Endometrial microvascular endothelial cells (primary cell): ENCODE results near the gene PCBP3. TPM values are rescaled to one million over a fixed set of nuclear protein-coding genes. Genes with fewer than 3 reads are reported as not detected.

Experiments used
- in situ Hi-C: cut with HindIII; loops from 2 replicates; pipeline ENCODE4 v1.10.0; 2017; ENCODE audit warnings: low sequenced_read_pairs, low pct_unique_long_range_greater_than_20kb; ENCODE audit errors: inconsistent ontology term
- total RNA-seq: library from RNA; depleted of rRNA; stranded (reverse); fragments of >200 nt; gene quantifications from one replicate; pipeline ENCODE4 v1.2.3, GENCODE V29; 2015; ENCODE audit errors: inconsistent ontology term

The PCBP3 gene
- total RNA-seq, 1 donor from 2014 or later, result not detected

DNA sequence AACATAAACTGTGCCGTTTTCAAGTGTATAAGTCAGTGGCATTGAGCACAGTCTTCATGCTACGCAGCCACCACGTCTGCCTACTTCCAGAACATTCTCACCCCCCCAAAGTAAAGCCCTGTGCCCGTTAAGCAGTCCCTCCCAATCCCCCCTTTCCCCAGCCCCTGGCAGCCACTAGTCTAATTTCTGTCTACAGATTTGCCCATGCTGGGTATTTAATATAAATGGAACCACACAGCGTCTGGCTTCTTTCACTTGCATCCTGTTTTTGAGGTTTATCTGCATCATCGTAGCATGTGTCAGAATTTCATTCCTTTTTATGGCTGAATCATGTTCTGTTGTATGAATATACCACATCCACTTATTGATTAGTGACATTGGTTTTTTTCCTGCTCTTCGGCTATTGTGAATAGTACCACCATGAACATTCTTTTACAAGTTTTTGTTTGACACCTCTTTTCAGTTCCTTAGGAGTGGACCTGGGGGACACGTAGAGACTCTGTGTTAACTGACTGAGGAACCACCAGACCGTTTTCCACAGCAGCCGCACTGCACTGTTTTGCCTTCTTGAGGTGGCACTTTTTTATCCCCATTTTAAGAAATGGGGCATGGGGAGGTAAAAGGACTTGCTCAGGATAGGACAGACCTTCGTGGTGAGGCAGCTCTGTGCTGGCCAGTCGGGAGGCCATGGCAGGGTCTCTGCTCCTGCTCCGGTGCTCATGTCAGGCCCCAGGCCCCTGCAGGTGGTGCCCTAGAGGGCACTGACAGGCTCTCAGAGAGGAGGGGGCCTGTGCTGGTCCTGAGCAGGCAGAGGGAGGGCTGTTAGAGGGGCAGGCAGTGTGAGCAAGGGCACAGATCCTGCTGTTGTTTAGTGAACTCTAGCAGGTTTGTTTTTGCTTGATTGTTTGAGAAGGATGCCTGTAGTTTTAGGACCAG is 123.8 kb downstream of the PCBP3 start:
- in situ Hi-C loops, result no loop called here

DNA sequence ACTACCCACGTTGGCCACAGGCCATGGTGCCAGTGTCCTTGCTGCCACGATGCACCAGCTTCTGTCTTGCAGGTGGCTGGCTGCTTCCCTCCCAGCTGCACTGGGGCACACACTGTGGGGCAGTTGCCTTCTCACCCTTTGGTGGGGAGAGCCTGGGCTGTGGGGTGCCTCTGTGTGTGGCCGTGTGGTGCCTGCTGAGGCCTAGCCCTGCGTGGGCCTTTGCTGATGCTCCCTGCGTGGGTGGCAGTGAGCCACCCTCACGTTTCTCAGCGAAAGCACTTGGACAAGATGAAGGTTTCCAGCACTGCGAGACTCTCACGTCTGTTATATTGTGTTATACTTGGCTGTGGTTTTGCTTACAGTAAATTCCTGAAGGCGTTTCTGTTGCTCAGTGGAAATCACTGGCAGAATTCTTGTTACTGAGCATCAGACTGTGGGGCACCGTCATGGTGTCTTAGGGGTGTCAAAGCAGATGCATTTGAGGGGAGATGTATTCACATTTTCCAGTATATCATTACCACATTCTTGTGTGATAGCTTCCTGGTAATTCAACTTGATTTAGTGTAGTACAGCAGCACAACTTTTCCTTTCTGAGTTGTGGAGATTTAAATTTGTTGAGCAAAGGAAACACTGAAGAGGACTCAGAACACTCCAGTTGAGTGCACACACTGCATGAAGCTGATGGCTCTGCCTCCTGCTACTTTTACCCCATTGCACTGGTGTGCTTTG is 124.7 kb downstream of the PCBP3 start:
- in situ Hi-C loops, result no loop called here

DNA sequence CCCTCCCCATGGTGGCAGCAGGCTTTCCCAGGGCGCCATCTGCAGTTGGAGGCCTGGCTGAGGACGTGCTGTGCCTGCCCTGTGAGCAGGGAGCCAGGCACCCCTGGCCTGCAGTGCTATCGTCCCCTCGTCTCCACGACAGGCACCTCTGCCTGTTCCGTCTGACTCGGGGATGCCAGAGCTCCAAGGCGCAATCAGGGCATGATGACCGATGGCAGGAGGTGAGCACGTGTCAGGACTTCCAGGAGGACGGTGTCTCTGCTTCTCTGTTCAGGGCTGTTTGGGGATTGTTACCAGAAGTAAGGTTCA is 125.2 kb downstream of the PCBP3 start:
- in situ Hi-C loops, result no loop called here

DNA sequence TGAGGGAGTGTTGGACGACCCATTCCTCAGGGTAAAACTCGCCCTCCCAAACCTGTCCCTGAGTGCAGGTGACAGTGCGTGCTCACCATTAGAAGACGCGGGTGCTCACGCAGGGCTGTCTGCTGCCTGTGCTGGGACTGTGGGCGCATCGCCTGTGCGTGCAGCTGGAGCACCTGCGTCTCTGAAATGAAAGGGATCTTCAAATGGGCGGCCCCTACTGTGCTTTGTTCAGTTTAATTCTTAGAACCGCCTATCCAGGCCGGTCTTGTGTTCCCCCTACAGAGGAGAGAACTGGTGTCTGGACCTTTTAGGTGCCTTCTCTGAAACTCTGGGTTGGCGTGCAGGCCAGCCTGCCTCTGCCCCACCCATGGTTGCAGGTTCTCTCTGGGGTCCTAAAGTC is 125.8 kb downstream of the PCBP3 start:
- in situ Hi-C loops, result no loop called here

DNA sequence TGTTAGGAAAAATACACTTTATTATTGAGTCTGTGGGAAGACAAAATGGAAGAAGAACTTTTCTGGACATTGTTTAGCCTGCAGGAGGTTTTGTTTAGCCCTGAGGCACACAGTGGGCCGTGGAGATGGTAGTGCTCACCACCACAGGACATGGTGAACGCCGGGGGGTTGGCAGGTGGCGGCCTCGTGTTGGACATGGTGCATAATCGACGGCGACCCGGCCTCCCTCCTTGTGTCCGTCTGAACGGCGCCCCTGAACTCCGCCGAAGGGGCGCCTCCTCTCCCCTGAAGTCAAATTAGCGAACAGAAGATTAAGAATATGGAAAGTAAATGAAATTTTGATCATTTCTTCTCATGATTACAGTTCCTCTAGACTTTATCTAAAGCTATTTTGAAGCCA is 126.4 kb downstream of the PCBP3 start:
- in situ Hi-C loops, result no loop called here

DNA sequence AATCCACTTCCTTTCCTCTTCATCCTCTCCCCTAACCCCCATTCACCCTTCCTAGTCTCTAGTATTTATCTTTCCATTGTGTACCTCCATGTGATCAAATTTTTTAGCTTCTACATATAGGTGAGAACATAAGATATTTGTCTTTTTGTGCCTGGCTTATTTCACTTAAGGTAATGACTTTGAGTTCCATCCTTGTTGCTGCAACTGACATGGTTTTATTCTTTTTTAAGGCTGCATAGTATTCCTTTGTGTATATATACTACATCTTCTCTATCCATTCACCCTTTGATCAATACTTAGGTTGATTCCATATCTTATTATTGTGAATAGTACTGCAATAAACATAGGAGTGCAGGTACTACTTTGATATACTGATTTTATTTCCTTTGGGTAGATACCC is 128.7 kb downstream of the PCBP3 start:
- in situ Hi-C loops, result no loop called here

DNA sequence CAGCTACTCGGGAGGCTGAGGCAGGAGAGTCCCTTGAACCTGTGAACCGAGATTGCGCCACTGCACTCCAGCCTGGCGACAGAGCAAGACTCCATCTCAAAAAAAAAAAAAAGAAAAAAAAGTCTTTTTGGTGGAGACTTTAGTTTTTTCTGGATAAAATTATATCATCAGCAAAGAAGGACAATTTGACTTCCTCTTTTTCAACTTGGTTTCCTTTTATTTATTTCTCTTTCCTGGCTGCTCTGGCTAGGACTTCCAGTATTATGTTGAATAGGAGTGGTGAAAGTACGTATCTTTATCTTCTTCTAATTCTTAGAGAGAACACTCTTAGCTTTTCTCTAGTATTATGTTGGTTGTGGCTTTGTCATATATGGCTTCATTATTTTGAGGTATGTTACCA is 130.8 kb downstream of the PCBP3 start:
- in situ Hi-C loops, result no loop called here

DNA sequence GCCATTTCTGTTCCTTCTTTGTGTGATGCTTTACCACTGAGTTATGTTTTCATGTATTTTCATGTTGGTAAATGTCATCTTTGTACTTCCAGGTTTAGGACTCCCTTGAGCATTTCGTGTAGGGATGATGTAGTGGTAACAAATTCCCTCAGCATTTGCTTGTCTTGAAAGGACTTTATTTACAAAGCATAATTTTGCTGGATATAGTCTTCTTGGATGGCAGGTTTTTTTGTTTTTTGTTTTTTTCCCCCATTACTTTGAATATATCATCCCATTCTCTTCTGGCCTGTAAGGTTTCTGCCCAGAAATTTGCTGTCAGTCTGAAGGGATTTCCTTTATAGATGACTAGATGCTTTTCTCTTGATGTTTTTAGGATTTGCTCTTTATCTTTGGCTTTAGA is 133.4 kb downstream of the PCBP3 start:
- in situ Hi-C loops, result no loop called here

DNA sequence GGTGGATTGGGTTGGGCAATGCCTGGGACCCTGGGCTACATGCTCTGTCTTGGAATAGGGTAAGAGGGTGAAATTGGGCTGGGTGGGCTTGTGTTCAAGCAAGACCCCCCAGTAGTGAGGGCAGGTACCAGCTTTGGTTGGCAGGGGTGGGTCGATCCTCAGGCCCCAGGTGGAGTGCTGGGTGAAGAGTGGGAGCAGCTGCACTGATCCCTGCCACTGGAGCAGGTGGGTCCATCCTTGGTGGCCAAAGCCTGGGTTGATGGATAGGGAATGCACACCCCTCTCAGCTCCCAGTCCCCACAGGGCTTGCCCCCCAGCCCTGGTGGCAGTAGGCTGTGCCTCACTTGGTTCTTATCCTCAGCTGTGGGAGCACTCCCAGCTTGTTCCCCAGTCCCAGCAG is 135.2 kb downstream of the PCBP3 start:
- in situ Hi-C loops, result no loop called here

DNA sequence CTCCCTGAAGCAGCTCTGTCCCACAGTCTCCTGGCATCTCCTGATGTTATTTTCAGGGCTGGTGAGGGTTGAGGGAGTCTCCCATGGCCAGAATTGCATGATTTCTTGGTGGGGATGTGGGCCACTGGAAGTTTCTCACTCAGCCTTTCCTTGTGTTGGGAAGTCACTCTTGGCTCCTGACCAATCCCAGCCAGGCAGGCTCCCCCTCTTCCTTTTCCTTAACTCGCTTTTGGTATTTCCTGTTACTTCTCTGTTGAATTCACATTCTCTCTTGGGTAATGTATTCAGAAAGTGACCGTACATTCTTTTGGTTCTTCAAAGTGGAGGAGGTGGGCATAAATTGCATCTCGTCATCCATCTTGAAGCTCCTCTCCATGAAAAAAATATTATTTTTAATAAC is 135.7 kb downstream of the PCBP3 start:
- in situ Hi-C loops, result no loop called here

DNA sequence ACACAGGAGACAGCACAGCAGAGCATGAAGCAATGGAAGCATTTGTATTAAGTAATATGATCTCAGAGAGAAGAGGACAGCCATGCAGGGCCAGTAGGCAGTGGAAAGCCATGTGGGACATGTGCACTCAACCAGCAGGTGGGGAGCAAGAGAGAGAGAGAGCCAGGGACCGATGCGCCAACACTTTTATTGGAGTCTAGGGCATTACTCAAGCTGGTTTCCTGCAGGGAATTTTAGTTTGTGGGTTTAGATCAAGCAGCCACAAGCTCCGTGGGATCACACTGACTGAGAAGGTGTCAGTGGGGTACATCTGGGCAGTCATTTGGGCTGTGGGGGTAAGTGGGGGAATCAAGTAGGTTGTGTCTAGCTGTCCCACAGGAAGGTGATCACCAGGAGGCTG is 137.1 kb downstream of the PCBP3 start:
- in situ Hi-C loops, result no loop called here

DNA sequence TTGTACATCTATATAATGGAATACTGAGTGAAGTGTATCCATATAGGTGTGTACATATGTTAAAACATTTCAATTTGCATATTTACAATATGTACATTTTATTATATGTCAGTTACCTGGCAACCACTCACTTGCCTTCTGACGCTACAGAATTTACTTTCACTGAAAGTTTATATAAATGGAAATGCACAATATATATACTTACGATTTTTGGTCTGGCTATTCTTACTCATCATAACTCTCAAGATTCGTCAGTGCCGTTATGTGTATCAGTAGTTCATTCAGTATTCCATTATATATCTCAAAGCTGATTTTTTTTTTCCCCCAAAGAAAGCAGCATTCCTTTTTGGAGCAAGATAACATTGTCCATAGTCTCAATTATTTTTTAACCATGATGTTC is 138.2 kb downstream of the PCBP3 start:
- in situ Hi-C loops, result no loop called here

DNA sequence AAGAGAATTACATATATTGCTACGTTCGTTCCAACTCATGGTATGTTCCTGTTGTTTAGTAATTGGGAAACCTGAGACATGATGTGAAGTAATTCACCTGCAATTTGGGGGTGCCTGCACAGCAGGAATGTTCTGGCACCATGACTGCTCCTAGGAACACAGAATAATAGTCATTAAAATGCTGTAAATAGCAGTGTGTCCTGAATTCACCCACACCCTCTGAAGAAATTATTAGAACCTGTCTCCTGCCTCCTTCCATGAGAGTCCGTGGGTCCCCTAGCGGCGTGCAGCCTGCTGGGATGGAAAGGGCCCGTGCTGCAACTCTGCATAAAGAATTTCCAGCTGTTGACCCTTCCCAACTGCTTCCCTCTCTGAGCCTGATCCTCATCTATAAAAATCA is 143.1 kb downstream of the PCBP3 start:
- in situ Hi-C loops, result no loop called here

DNA sequence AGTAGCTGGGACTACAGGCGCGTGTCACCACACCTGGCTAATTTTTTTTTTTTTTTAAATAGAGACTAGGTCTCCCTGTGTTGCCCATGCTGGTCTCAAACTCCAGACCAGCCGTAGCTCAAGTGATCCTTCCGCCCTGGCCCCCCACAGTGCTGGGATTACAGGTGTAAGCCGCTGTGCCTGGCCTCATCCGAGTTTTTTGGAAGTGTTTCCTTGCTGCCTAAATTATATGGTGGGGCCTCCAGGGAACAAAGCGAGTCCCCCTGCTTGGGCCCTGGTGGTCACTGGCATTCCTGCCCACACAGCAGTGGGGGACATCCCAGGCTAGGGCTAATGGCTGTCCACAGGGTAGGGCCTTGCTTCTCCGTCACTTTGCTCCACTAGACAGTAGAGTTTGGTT is 143.8 kb downstream of the PCBP3 start:
- in situ Hi-C loops, result no loop called here

DNA sequence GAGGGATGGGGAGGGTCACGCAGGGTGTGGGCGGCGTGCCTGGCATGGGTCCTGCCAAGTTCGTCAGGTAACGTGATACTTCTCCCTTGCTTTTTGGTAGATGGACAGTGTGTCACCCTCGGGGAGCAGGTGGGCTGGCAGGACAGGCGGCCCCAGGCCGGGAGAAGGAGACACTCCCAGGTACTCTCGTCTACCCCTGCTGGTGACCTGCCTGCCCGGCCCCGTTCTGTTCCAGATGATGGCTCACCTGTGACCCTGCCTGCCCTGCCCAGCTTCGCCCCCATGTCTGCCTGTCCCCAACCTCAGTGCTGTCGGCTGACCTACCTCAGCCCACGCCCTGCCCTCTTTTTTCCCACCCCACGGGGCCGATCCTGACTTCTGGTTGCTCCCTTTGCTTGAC is 144.7 kb downstream of the PCBP3 start:
- in situ Hi-C loops, result no loop called here

DNA sequence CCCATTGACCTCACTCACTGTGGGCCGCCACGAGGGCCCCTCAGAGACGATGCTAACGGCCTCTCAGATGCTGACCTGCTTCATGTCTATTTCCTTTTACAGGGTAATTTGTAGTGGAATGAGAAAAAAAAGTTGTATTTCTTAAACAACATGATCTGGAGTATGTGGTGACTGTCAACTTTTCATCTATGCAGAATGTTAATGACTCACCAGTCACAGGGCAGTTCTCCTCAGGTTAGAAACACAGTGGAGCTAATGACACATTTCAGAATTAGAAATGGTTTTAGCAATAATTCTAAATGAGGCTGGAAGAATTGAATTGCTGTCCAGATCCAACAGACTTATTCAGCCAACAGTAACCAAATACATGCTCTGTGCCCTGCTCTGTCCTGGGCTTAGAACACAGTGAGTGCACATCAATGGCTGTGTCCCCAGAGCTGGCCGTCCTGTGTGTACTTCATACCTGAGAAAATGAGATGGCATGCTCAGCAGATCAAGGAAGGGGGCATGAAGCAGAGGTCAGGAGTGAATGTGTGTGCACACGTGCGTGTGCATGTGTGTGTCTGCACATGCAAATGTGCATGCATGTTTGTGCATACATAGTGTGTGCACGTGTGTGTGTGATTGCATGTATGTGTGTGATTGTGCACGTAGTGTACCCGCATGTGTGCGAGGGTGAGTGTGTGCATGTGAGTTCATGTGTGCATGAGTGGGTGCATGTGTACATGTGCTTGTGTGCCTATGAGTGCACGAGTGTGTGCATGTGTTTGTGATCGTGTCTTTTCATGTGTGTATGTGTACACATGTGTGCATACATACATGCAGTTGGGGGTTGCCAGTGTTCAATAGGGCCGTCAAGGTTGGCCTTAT is 145.3 kb downstream of the PCBP3 start:
- in situ Hi-C loops, result no loop called here

DNA sequence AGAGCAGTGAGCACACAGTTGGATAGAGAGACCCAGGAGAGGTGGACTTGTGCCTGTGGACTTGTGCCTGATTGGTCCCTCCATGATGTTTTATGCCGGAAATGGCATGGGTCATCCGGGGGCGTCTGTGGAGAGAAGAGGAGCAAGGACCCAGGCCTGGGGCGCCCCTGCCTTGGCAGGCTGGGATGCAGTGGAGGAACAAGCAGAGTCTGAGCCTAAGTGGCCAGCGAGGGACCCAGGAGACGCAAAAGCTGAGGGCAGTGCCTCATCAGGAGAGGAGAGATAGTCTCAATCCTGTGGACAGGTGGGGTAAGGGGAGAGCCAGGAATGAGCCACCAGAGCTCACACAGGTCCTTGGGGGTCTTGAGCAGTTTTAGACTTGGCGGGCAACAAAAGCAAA is 146.9 kb downstream of the PCBP3 start:
- in situ Hi-C loops, result no loop called here

DNA sequence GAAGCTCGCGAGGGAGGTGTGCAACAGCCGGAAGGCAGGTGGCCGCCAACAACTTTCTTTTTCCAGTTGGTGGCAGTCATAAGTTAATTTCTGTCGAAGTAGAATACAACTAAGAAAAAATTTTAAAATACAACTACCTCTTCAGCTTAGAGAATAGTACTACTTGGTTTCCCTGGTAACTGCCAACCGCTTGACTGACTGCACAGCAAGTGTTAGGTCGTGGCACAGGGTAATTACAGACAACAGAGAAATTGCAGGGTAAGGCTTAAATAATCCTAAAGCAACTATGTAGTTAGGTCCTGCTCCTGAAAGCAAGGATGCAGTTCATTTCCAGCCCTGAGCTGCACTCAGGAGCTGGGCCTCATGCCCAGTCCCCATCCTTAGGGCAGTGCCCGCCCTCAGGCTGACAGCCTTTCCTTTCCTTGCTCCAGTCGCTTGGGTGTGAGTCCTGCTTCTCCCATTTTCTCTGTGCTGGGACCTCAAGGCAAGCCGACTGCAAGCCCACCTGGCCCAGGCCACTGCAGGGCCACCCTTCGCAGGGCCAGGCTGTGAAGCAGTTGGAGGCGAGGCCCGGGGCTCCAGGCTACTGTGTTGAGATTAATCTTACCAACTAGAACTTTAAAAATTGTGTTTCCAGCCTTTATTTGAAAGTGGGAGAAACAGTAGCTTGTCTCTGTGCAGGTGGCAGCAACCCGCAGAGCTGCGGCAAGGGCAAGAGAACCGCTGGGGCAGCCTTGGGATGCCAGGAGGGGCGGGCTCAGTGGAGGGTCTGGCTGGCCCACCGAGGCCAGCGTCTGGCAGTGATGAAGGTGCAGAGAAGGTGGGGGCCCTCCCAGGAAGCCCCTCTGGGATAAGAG is 148.3 kb downstream of the PCBP3 start:
- in situ Hi-C loops, result no loop called here
